BE2C (cell line): ENCODE data around the gene EBF3.

Experiments used
- DNase-seq: peaks from one replicate; pipeline ENCODE4 v3.0.0-alpha.2; 2020
- H3K27me3 ChIP-seq: fragments of 250-450 bp; sonication (Bioruptor Pico); 2 replicates; pipeline ENCODE4 v1.5.1; 2020; ENCODE audit warnings: mild to moderate bottlenecking
- H3K36me3 ChIP-seq: fragments of 250-450 bp; sonication (Bioruptor Pico); 2 replicates; pipeline ENCODE4 v1.5.1; 2020; ENCODE audit warnings: mild to moderate bottlenecking
- H3K4me1 ChIP-seq: fragments of 250-450 bp; sonication (Bioruptor Pico); 2 replicates; pipeline ENCODE4 v1.5.1; 2020
- H3K4me3 ChIP-seq: 2 replicates; pipeline ENCODE4 v1.5.1; 2011; ENCODE audit warnings: low read depth, low read length
- H3K9me3 ChIP-seq: fragments of 250-450 bp; sonication (Bioruptor Pico); 2 replicates; pipeline ENCODE4 v1.5.1; 2020
- TF ChIP-seq, protein P1 (sequence below): IDR thresholded peaks from 2 replicates; pipeline ENCODE4 v1.5.1; 2012; ENCODE audit warnings: mild to moderate bottlenecking, low read depth, low read length

Gene EBF3

GRCh38 chr10:129944456-129944855 lies 19.6 kb downstream of the EBF3 start:
- no peak for DNase-seq
- H3K36me3 ChIP-seq, result peaks cover 9% of the 10 kb centered on the region
- H3K27me3 ChIP-seq, result no peaks in the 10 kb centered on the region
- H3K9me3 ChIP-seq, result no peaks in the 10 kb centered on the region
- TF ChIP-seq, protein P1, sequence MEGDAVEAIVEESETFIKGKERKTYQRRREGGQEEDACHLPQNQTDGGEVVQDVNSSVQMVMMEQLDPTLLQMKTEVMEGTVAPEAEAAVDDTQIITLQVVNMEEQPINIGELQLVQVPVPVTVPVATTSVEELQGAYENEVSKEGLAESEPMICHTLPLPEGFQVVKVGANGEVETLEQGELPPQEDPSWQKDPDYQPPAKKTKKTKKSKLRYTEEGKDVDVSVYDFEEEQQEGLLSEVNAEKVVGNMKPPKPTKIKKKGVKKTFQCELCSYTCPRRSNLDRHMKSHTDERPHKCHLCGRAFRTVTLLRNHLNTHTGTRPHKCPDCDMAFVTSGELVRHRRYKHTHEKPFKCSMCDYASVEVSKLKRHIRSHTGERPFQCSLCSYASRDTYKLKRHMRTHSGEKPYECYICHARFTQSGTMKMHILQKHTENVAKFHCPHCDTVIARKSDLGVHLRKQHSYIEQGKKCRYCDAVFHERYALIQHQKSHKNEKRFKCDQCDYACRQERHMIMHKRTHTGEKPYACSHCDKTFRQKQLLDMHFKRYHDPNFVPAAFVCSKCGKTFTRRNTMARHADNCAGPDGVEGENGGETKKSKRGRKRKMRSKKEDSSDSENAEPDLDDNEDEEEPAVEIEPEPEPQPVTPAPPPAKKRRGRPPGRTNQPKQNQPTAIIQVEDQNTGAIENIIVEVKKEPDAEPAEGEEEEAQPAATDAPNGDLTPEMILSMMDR, result no peak
- H3K4me3 ChIP-seq, result no peak overlapping the region
- peaks cover 36% of the 10 kb centered on the region for H3K4me1 ChIP-seq

- no peak for DNase-seq
- Histone ChIP-seq H3K27me3 (no peaks in the 10 kb centered on the region), H3K4me3 (no peak overlapping the region), H3K4me1 (peaks cover 28% of the 10 kb centered on the region), H3K36me3 (peaks cover 4% of the 10 kb centered on the region), H3K9me3 (no peaks in the 10 kb centered on the region)
- TF ChIP-seq, protein P1, result no peak
Measured at GRCh38 chr10:129942936-129943715, 20.9 kb downstream of the EBF3 start.

GRCh38 chr10:129942391-129942790 lies 21.7 kb downstream of the EBF3 start:
- TF ChIP-seq, protein P1, result no peak
- Histone ChIP-seq H3K4me3 (no peak overlapping the region), H3K9me3 (no peaks in the 10 kb centered on the region), H3K36me3 (peaks cover 4% of the 10 kb centered on the region), H3K27me3 (no peaks in the 10 kb centered on the region), H3K4me1 (peaks cover 28% of the 10 kb centered on the region)
- DNase-seq, result no peak

DNA sequence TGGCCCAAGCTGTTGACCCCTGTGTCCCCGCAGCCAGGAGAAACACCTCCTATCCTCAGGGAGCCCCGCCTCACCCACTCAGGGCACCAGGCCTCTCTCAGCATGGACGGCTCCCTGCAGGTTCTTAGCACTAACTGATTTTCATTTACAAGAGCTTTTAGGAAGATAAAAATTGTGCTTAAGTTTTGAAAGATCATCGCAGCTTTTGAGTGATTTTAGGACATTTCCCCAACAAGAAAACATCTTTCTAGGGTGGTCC lies 22.1 kb downstream of the EBF3 start:
- TF ChIP-seq, protein P1, result no peak

GRCh38 chr10:129941199-129942018 lies 22.7 kb downstream of the EBF3 start:
- Histone ChIP-seq H3K9me3 (no peaks in the 10 kb centered on the region), H3K36me3 (peaks cover 4% of the 10 kb centered on the region), H3K4me3 (no peak overlapping the region), H3K27me3 (no peaks in the 10 kb centered on the region), H3K4me1 (peaks cover 34% of the 10 kb centered on the region)
- TF ChIP-seq, protein P1, result no peak
- DNase-seq, result no peak

More for the DNA sequence above, 22.1 kb downstream of the EBF3 start:
- no peak overlapping the region for H3K4me3 ChIP-seq
- H3K36me3 ChIP-seq, result peaks cover 4% of the 10 kb centered on the region
- no peaks in the 10 kb centered on the region for H3K9me3 ChIP-seq
- no peak for DNase-seq
- peaks cover 32% of the 10 kb centered on the region for H3K4me1 ChIP-seq
- no peaks in the 10 kb centered on the region for H3K27me3 ChIP-seq

DNA sequence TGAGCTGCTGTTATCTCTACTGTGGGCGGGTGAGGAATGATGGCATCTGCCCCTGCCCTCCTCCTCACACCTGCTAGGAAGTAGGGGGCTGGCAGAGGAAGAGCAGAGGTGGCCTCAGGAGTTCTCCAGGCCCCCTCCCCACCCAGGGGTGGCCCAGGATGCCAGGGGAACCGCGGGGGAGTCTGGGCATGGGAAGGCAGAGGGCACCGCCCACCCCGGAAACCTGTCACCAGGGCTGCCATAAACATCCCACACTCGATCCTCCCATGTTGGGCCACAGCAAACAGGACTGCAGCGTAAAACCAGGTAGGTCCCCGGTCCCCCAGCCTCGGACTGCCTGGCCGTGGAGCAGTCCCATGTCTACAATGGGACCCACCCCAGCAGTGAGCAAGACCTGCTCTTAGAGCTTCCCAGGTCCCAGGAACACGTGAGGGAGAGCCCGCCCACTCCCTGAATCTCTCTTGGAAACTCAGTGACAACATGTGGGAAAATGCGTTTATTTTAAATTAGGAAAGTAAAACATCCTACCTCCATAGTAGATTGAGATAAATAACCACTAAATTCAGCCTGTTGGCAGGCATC lies 23.4 kb downstream of the EBF3 start:
- TF ChIP-seq, protein P1, result no peak
- H3K4me1 ChIP-seq, result peaks cover 40% of the 10 kb centered on the region
- peaks cover 4% of the 10 kb centered on the region for H3K36me3 ChIP-seq
- H3K27me3 ChIP-seq, result no peaks in the 10 kb centered on the region
- DNase-seq, result no peak
- H3K4me3 ChIP-seq, result no peak overlapping the region
- no peaks in the 10 kb centered on the region for H3K9me3 ChIP-seq
